Subcutaneous abdominal adipose tissue (tissue), 5 donors: ENCODE results near the gene MOCS1.

Experiments
- H3K27ac ChIP-seq: one replicate; pipeline ENCODE4 v1.7.0; 2013; ENCODE audit warnings: low read depth, mild to moderate bottlenecking, inconsistent platforms, low read length, moderate library complexity
- H3K27me3 ChIP-seq, 5 donors: one replicate each; pipeline ENCODE4 v1.7.0; 2013; ENCODE audit warnings: low read length in 5 of 5, inconsistent platforms in 1 of 5; ENCODE audit not compliant: control insufficient read depth in 5 of 5, insufficient read depth in 4 of 5
- H3K36me3 ChIP-seq, 5 donors: one replicate each; pipeline ENCODE4 v1.7.0; 2013; ENCODE audit warnings: low read length in 5 of 5; ENCODE audit not compliant: control insufficient read depth in 5 of 5, insufficient read depth in 5 of 5
- H3K4me1 ChIP-seq, 5 donors: one replicate each; pipeline ENCODE4 v1.7.0; 2013; ENCODE audit warnings: low read length in 5 of 5, mild to moderate bottlenecking in 3 of 5, moderate library complexity in 1 of 5; ENCODE audit not compliant: control insufficient read depth in 5 of 5, insufficient read depth in 5 of 5
- H3K4me3 ChIP-seq, 5 donors: one replicate each; pipeline ENCODE4 v1.7.0; 2013; ENCODE audit warnings: low read length in 5 of 5, low read depth in 1 of 5
- H3K9ac ChIP-seq, 5 donors: one replicate each; pipeline ENCODE4 v1.7.0; 2013; ENCODE audit warnings: low read length in 5 of 5, mild to moderate bottlenecking in 4 of 5, moderate library complexity in 3 of 5
- H3K9me3 ChIP-seq, 5 donors: one replicate each; pipeline ENCODE4 v1.7.0; 2013; ENCODE audit warnings: low read length in 5 of 5; ENCODE audit not compliant: control insufficient read depth in 5 of 5
- donor health status: healthy.
- donor health status: healthy.
- donor health status: healthy.
- donor health status: healthy.
- donor health status: healthy.

MOCS1 gene

DNA sequence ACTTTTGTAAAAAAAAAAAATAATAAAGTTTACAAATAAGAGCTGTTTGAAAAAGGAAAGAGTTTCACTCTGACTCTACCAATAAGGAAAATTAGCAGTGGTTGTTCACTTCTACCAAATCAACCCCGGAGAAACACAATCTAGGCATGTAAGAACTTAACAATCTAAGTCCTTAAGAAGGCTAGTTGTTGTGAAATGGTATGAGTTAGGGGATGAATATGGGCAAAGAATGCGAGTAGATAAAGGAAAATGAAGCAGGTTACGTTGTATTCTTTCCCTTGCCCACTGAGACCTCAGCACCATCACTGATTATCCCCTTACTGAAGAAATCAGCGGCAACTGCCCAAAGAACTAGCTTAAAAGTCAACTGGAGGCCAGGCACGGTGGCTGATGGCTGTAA, 15.4 kb downstream of the MOCS1 start:
- no peak overlapping the region for H3K4me3 ChIP-seq
- H3K36me3 ChIP-seq, result peaks cover 21 to 54% (median 47%) of the 10 kb centered on the region in 5 donors
- H3K27ac ChIP-seq, result no peak overlapping the region
- no peaks in the 10 kb centered on the region for H3K9me3 ChIP-seq
- peaks cover 2 to 32% (median 19%) of the 10 kb centered on the region in 5 donors for H3K4me1 ChIP-seq
- H3K9ac ChIP-seq, result no peak overlapping the region
- no peaks in the 10 kb centered on the region for H3K27me3 ChIP-seq

- H3K9ac ChIP-seq, result no peak overlapping the region
- H3K27ac ChIP-seq, result no peak overlapping the region
- peaks cover under 1 to 23% (median 10%) of the 10 kb centered on the region in 5 donors for H3K4me1 ChIP-seq
- no peaks in the 10 kb centered on the region for H3K9me3 ChIP-seq
- no peaks in the 10 kb centered on the region for H3K27me3 ChIP-seq
- no peak overlapping the region for H3K4me3 ChIP-seq
- peaks cover 23 to 54% (median 48%) of the 10 kb centered on the region in 5 donors for H3K36me3 ChIP-seq
Observed at GRCh38 chr6:39917981-39918380, 16.3 kb downstream of the MOCS1 start.

GRCh38 chr6:39917329-39917728, 16.9 kb downstream of the MOCS1 start:
- Histone ChIP-seq H3K27me3 (no peaks in the 10 kb centered on the region), H3K9ac (no peak overlapping the region), H3K36me3 (peaks cover 23 to 54% (median 50%) of the 10 kb centered on the region in 5 donors), H3K4me1 (peaks cover 0 to 18% (median 6%) of the 10 kb centered on the region in 5 donors), H3K4me3 (no peak overlapping the region), H3K27ac (no peak overlapping the region), H3K9me3 (no peaks in the 10 kb centered on the region)

DNA sequence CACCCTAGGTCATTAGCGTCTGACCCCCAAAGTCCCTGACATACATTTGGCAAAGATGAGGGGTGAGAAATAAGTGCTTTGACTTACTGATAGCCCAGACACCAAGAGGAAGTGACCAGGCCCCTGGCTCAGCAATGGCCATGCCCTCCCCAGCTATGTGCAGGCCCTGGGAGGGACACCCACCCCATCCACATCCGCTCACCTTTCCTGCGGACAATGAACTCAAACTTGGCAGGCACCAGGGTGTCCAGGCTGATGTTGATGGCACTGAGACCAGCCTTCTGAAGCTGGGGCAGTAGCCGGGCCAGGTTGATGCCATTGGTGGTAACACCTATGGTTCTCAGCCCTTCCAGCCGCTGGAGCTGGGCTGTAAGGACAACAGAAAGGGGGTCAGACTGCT, 18.4 kb downstream of the MOCS1 start:
- Histone ChIP-seq H3K27me3 (no peaks in the 10 kb centered on the region), H3K9ac (no peak overlapping the region), H3K4me1 (peaks cover 0 to 14% (median 5%) of the 10 kb centered on the region in 5 donors), H3K4me3 (no peak overlapping the region), H3K27ac (no peak overlapping the region), H3K9me3 (no peaks in the 10 kb centered on the region), H3K36me3 (peaks cover 19 to 64% (median 64%) of the 10 kb centered on the region in 5 donors)

- H3K27me3 ChIP-seq, result no peaks in the 10 kb centered on the region
- peaks cover 19 to 81% (median 77%) of the 10 kb centered on the region in 5 donors for H3K36me3 ChIP-seq
- H3K4me3 ChIP-seq, result no peak overlapping the region
- H3K9me3 ChIP-seq, result no peaks in the 10 kb centered on the region
- no peak overlapping the region for H3K9ac ChIP-seq
- peaks cover 0 to 6% (median 0%) of the 10 kb centered on the region in 5 donors for H3K4me1 ChIP-seq
- no peak overlapping the region for H3K27ac ChIP-seq
Observed at GRCh38 chr6:39914239-39914638, 20.0 kb downstream of the MOCS1 start.

DNA sequence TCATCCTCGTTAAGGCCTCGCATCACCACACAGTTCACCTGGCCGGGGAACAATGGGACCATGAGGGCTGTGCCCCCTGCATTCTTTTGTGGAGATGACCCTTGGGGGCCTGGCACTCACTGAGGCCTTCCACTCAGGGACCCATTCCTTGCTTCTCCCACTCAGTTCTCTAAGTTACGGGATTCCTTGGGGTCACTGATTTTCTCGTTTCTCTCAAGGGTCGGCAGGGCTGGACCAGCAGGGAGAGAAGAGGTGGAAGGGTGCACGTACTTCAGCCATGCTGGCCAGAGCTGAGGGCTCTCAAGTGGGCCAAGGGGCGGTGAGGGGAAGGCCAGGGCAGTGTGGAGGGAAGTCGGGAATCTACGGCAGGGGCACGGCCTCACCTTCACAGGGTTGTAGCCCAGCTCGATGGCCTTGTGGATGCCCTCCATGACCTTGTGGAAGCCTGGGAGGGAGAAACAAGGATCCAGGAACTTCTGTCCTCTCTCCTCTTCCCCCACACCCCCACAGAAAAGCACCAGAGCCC, 20.8 kb downstream of the MOCS1 start:
- peaks cover 17 to 86% (median 80%) of the 10 kb centered on the region in 5 donors for H3K36me3 ChIP-seq
- no peak overlapping the region for H3K4me3 ChIP-seq
- H3K27me3 ChIP-seq, result no peaks in the 10 kb centered on the region
- peaks cover 0 to 5% (median 0%) of the 10 kb centered on the region in 5 donors for H3K4me1 ChIP-seq
- no peak overlapping the region for H3K27ac ChIP-seq
- no peak overlapping the region for H3K9ac ChIP-seq
- H3K9me3 ChIP-seq, result no peaks in the 10 kb centered on the region

GRCh38 chr6:39912446-39912845, 21.8 kb downstream of the MOCS1 start:
- H3K27me3 ChIP-seq, result no peaks in the 10 kb centered on the region
- H3K4me1 ChIP-seq, result no peaks in the 10 kb centered on the region
- no peak overlapping the region for H3K9ac ChIP-seq
- H3K9me3 ChIP-seq, result no peaks in the 10 kb centered on the region
- H3K27ac ChIP-seq, result no peak overlapping the region
- H3K4me3 ChIP-seq, result no peak overlapping the region
- H3K36me3 ChIP-seq, result peaks cover 10 to 93% (median 88%) of the 10 kb centered on the region in 5 donors

- Histone ChIP-seq H3K27me3 (no peaks in the 10 kb centered on the region), H3K9ac (no peak overlapping the region), H3K36me3 (peaks cover 10 to 96% (median 93%) of the 10 kb centered on the region in 5 donors), H3K9me3 (no peaks in the 10 kb centered on the region), H3K4me1 (no peaks in the 10 kb centered on the region), H3K4me3 (no peak overlapping the region), H3K27ac (no peak overlapping the region)
Observed at GRCh38 chr6:39911513-39912125, 22.6 kb downstream of the MOCS1 start.

- Histone ChIP-seq H3K36me3 (peaks cover 5 to 96% (median 93%) of the 10 kb centered on the region in 5 donors), H3K9me3 (no peaks in the 10 kb centered on the region), H3K27ac (no peak overlapping the region), H3K4me3 (no peak overlapping the region), H3K4me1 (no peaks in the 10 kb centered on the region), H3K27me3 (no peaks in the 10 kb centered on the region), H3K9ac (no peak overlapping the region)
Observed at GRCh38 chr6:39910744-39911143, 23.5 kb downstream of the MOCS1 start.

GRCh38 chr6:39910164-39910563, 24.1 kb downstream of the MOCS1 start:
- H3K27me3 ChIP-seq, result no peaks in the 10 kb centered on the region
- no peak overlapping the region for H3K4me3 ChIP-seq
- H3K27ac ChIP-seq, result no peak overlapping the region
- H3K36me3 ChIP-seq, result peaks cover 5 to 96% (median 93%) of the 10 kb centered on the region in 5 donors
- H3K9ac ChIP-seq, result no peak overlapping the region
- no peaks in the 10 kb centered on the region for H3K4me1 ChIP-seq
- H3K9me3 ChIP-seq, result no peaks in the 10 kb centered on the region
